Sigmoid colon (tissue), 7 donors: ENCODE measurements around the gene LY6G6F. TPM values are rescaled to one million over a fixed set of nuclear protein-coding genes. Genes with fewer than 3 reads are reported as not detected.

Experiments used
- DNase-seq: peaks from one replicate; pipeline ENCODE4 v3.0.0-alpha.2; 2019
- H3K27ac ChIP-seq, 4 donors: fragments of 200-600 bp; sonication (generic); one replicate each; pipeline ENCODE4 v1.5.1; 2016 to 2019; ENCODE audit warnings: mild to moderate bottlenecking in 1 of 4
- H3K27me3 ChIP-seq, 3 donors: fragments of 200-600 bp; sonication (generic); one replicate each; pipeline ENCODE4 v1.5.1; 2019; ENCODE audit warnings: mild to moderate bottlenecking in 1 of 3
- H3K36me3 ChIP-seq, 4 donors: fragments of 200-600 bp; sonication (generic); one replicate each; pipeline ENCODE4 v1.5.1; 2016 to 2019
- H3K4me1 ChIP-seq, 4 donors: fragments of 200-600 bp; sonication (generic); one replicate each; pipeline ENCODE4 v1.5.1; 2017 to 2019
- H3K4me3 ChIP-seq, 4 donors: fragments of 200-600 bp; sonication (generic); one replicate each; pipeline ENCODE4 v1.5.1; 2017 to 2019; ENCODE audit warnings: mild to moderate bottlenecking in 2 of 4, moderate library complexity in 1 of 4
- H3K9me3 ChIP-seq, 4 donors: fragments of 200-600 bp in 3 of 4; sonication (generic) in 3 of 4; one replicate each; pipeline versions ENCODE4 v1.5.1 to v1.6.1; 2013 to 2019
- CTCF ChIP-seq, 4 experiments: fragments of 450-650 bp in 3 of 4; fragments of 200-600 bp in 1 of 4; IDR thresholded peaks; one replicate each; pipeline ENCODE4 v1.5.1; 2016 to 2019; ENCODE audit warnings: antibody characterized with exemption in 4 of 4, mild to moderate bottlenecking in 3 of 4, moderate library complexity in 2 of 4
- EP300 ChIP-seq, 4 donors: sonication (generic); formaldehyde crosslinking; IDR thresholded peaks; one replicate each; pipeline ENCODE4 v1.6.1; 2017; ENCODE audit warnings: antibody characterized with exemption in 4 of 4
- POLR2A ChIP-seq, 2 donors: fragments of 450-650 bp; IDR thresholded peaks; one replicate each; pipeline ENCODE4 v1.6.1; 2016; ENCODE audit warnings: antibody characterized with exemption in 2 of 2, mild to moderate bottlenecking in 2 of 2, moderate library complexity in 2 of 2
- POLR2AphosphoS5 ChIP-seq, 4 donors: sonication (generic); formaldehyde crosslinking; IDR thresholded peaks; one replicate each; pipeline ENCODE4 v1.6.1; 2017; ENCODE audit warnings: antibody characterized with exemption in 4 of 4
- WGBS, 2 donors: extraction: QIAGEN DNeasy Blood & Tissue Kit; methylation state at CpG; one replicate each; pipeline ENCODE4 v1.1.7; 2013; 5-methylcytosine and 5-hydroxymethylcytosine counted together
- intact Hi-C: fragments of 100-400 bp; cut with DNase I; formaldehyde crosslinking; loops from one replicate; pipeline ENCODE4 v1.15.1; 2023
- polyA plus RNA-seq, 3 donors: library from polyadenylated mRNA; stranded (reverse); fragments of 200-250 nt; gene quantifications; one replicate each; pipeline ENCODE4 v1.2.3, GENCODE V29; 2013
- small RNA-seq, 3 donors: library from RNA; depleted of rRNA; stranded (forward); fragments of <200 nt; gene quantifications; one replicate each; pipeline ENCODE3, GENCODE V24; 2016
- total RNA-seq, 4 donors: library from RNA; depleted of rRNA; stranded (reverse); fragments of >200 nt; gene quantifications; one replicate each; pipeline ENCODE4 v1.1.0, GENCODE V29; 2016
- donor health status: healthy with polysubstance abuse.
- donor health status: Bipolar disorder and iron deficiency.
- donor health status: healthy.

The LY6G6F gene
- total and polyA plus RNA-seq, 7 donors, result not detected

- Histone ChIP-seq H3K9me3 (no peaks in the 10 kb centered on the region), H3K27ac (no peak overlapping the region), H3K4me3 (no peak overlapping the region), H3K27me3 (no peaks in the 10 kb centered on the region), H3K4me1 (peaks cover 0 to 14% (median 6%) of the 10 kb centered on the region in 4 donors), H3K36me3 (no peaks in the 10 kb centered on the region)
- no peak for TF ChIP-seq CTCF (IDR thresholded peaks at IDR 0.05)
- TF ChIP-seq POLR2AphosphoS5 (IDR thresholded peaks at IDR 0.05), result no peak
- TF ChIP-seq EP300 (IDR thresholded peaks at IDR 0.05), result no peak
- no peak for TF ChIP-seq POLR2A (IDR thresholded peaks at IDR 0.05)
- intact Hi-C loops, result no loop called here
- WGBS, 2 donors, result 62 to 84% methylated on average over 7 of the region's 7 CpGs
- no peak for DNase-seq
Measured at GRCh38 chr6:31750411-31751022, 43.9 kb downstream of the LY6G6F start.

GRCh38 chr6:31752739-31753319, 46.2 kb downstream of the LY6G6F start:
- Histone ChIP-seq H3K36me3 (no peaks in the 10 kb centered on the region), H3K27ac (no peak overlapping the region), H3K27me3 (no peaks in the 10 kb centered on the region), H3K4me1 (peaks cover 0 to under 1% (median 0%) of the 10 kb centered on the region in 4 donors), H3K9me3 (no peaks in the 10 kb centered on the region), H3K4me3 (no peak overlapping the region)
- 77% methylated on average over 8 of the region's 8 CpGs for WGBS, 2 donors
- no peak for DNase-seq
- intact Hi-C loops, result no loop called here
- TF ChIP-seq POLR2AphosphoS5 (IDR thresholded peaks at IDR 0.05), result no peak
- TF ChIP-seq POLR2A (IDR thresholded peaks at IDR 0.05), result no peak
- no peak for TF ChIP-seq EP300 (IDR thresholded peaks at IDR 0.05)
- no peak for TF ChIP-seq CTCF (IDR thresholded peaks at IDR 0.05)

- 97 to 98% methylated on average over 2 of the region's 2 CpGs for WGBS, 2 donors
- no peak overlapping the region for H3K4me3 ChIP-seq
- H3K4me1 ChIP-seq, result no peaks in the 10 kb centered on the region
- DNase-seq, result no peak
- no peak overlapping the region for H3K27ac ChIP-seq
- no peaks in the 10 kb centered on the region for H3K9me3 ChIP-seq
- H3K36me3 ChIP-seq, result no peaks in the 10 kb centered on the region
- TF ChIP-seq EP300 (IDR thresholded peaks at IDR 0.05) (no peak), POLR2AphosphoS5 (IDR thresholded peaks at IDR 0.05) (no peak), CTCF (IDR thresholded peaks at IDR 0.05) (no peak), POLR2A (IDR thresholded peaks at IDR 0.05) (no peak)
- no peaks in the 10 kb centered on the region for H3K27me3 ChIP-seq
- intact Hi-C loops, result no loop called here
Measured at GRCh38 chr6:31758281-31758680, 51.6 kb downstream of the LY6G6F start.

Small RNA genes lying within 50 kb of the gene (small RNA-seq; reads per million reads assigned to genes)
- 0 reads per million in 3 donors for gene LY6G6D
- 0 reads per million in 3 donors for gene MIR4646
- gene RF00019, result 0 reads per million in 3 donors
- gene RNU6-850P, result 0 reads per million in 3 donors

Other genes with a start within 250 kb of the LY6G6F start
Only the 30 nearest of the 39 such genes appear.
- 10 to 100 TPM; 32.5 to 55.1 (median 36.3) TPM for gene NFKBIL1, start 159.3 kb upstream of the LY6G6F start, total RNA-seq
- 10 to 100 TPM; 18.0 to 31.3 (median 25.2) TPM for gene NFKBIL1, start 159.3 kb upstream of the LY6G6F start, polyA plus RNA-seq
- not detected for gene LTA, start 134.6 kb upstream of the LY6G6F start, total RNA-seq
- 1 to 10 TPM in 1 of 3 donors, not detected in 2; 3.6 TPM for gene LTA, start 134.6 kb upstream of the LY6G6F start, polyA plus RNA-seq
- gene TNF, start 131.3 kb upstream of the LY6G6F start, total RNA-seq, result under 1 TPM in 1 of 4 donors, not detected in 3; 0.33 TPM
- gene TNF, start 131.3 kb upstream of the LY6G6F start, polyA plus RNA-seq, result 1 to 10 TPM in 1 of 3 donors, under 1 TPM in 2; 0.60 to 2.6 (median 0.92) TPM
- gene LTB, start 124.4 kb upstream of the LY6G6F start, total RNA-seq, result 1 to 10 TPM in 1 of 4 donors, under 1 TPM in 2, not detected in 1; 0.66 to 1.9 (median 0.68) TPM
- 10 to 100 TPM in 1 of 3 donors, 1 to 10 TPM in 1, not detected in 1; 2.5 to 90.8 TPM for gene LTB, start 124.4 kb upstream of the LY6G6F start, polyA plus RNA-seq
- 10 to 100 TPM in 2 of 4 donors, 1 to 10 TPM in 2; 1.7 to 19.8 (median 10.2) TPM for gene LST1, start 120.6 kb upstream of the LY6G6F start, total RNA-seq
- 10 to 100 TPM; 17.0 to 34.2 (median 24.7) TPM for gene LST1, start 120.6 kb upstream of the LY6G6F start, polyA plus RNA-seq
- gene NCR3, start 113.9 kb upstream of the LY6G6F start, total RNA-seq, result not detected
- gene NCR3, start 113.9 kb upstream of the LY6G6F start, polyA plus RNA-seq, result 1 to 10 TPM in 1 of 3 donors, under 1 TPM in 1, not detected in 1; 0.92 to 3.4 TPM
- gene AIF1, start 91.6 kb upstream of the LY6G6F start, total RNA-seq, result 10 to 100 TPM; 12.5 to 59.6 (median 36.9) TPM
- 100 to 1,000 TPM in 2 of 3 donors, 10 to 100 TPM in 1; 61.8 to 133 (median 114) TPM for gene AIF1, start 91.6 kb upstream of the LY6G6F start, polyA plus RNA-seq
- gene PRRC2A, start 86.2 kb upstream of the LY6G6F start, total RNA-seq, result 10 to 100 TPM; 42.1 to 90.8 (median 54.2) TPM
- 100 to 1,000 TPM in 1 of 3 donors, 10 to 100 TPM in 2; 28.8 to 109 (median 32.1) TPM for gene PRRC2A, start 86.2 kb upstream of the LY6G6F start, polyA plus RNA-seq
- gene BAG6, start 54.2 kb upstream of the LY6G6F start, total RNA-seq, result 100 to 1,000 TPM; 119 to 218 (median 144) TPM
- 100 to 1,000 TPM in 2 of 3 donors, 10 to 100 TPM in 1; 99.7 to 231 (median 133) TPM for gene BAG6, start 54.2 kb upstream of the LY6G6F start, polyA plus RNA-seq
- gene APOM, start 51.0 kb upstream of the LY6G6F start, total RNA-seq, result 1 to 10 TPM in 3 of 4 donors, not detected in 1; 3.3 to 7.2 (median 3.6) TPM
- 1 to 10 TPM; 2.3 to 3.6 (median 3.6) TPM for gene APOM, start 51.0 kb upstream of the LY6G6F start, polyA plus RNA-seq
- gene C6orf47, start 46.1 kb upstream of the LY6G6F start, total RNA-seq, result 10 to 100 TPM; 25.0 to 31.3 (median 26.7) TPM
- gene C6orf47, start 46.1 kb upstream of the LY6G6F start, polyA plus RNA-seq, result 10 to 100 TPM; 22.2 to 32.6 (median 24.5) TPM
- 10 to 100 TPM; 17.2 to 29.6 (median 26.4) TPM for gene GPANK1, start 41.9 kb upstream of the LY6G6F start, total RNA-seq
- gene GPANK1, start 41.9 kb upstream of the LY6G6F start, polyA plus RNA-seq, result 10 to 100 TPM; 15.3 to 22.8 (median 18.3) TPM
- 100 to 1,000 TPM; 188 to 227 (median 209) TPM for gene CSNK2B, start 40.8 kb upstream of the LY6G6F start, total RNA-seq
- gene CSNK2B, start 40.8 kb upstream of the LY6G6F start, polyA plus RNA-seq, result 100 to 1,000 TPM; 198 to 232 (median 206) TPM
- gene LY6G5B, start 36.9 kb upstream of the LY6G6F start, total RNA-seq, result 1 to 10 TPM; 2.8 to 10.0 (median 6.5) TPM
- 1 to 10 TPM in 1 of 3 donors, under 1 TPM in 1, not detected in 1; 0.60 to 9.1 TPM for gene LY6G5B, start 36.9 kb upstream of the LY6G6F start, polyA plus RNA-seq
- gene LY6G5C, start 25.8 kb upstream of the LY6G6F start, total RNA-seq, result 1 to 10 TPM in 1 of 4 donors, under 1 TPM in 2, not detected in 1; 0.68 to 1.1 (median 0.99) TPM
- 1 to 10 TPM; 1.8 to 3.2 (median 2.7) TPM for gene LY6G5C, start 25.8 kb upstream of the LY6G6F start, polyA plus RNA-seq
- 10 to 100 TPM; 37.8 to 63.4 (median 51.6) TPM for gene ABHD16A, start 3.5 kb upstream of the LY6G6F start, total RNA-seq
- 10 to 100 TPM; 16.9 to 52.0 (median 17.4) TPM for gene ABHD16A, start 3.5 kb upstream of the LY6G6F start, polyA plus RNA-seq
- 10 to 100 TPM in 1 of 4 donors, 1 to 10 TPM in 2, not detected in 1; 2.9 to 21.2 (median 6.4) TPM for gene LY6G6D, start 8.5 kb downstream of the LY6G6F start, total RNA-seq
- gene LY6G6D, start 8.5 kb downstream of the LY6G6F start, polyA plus RNA-seq, result 1 to 10 TPM in 1 of 3 donors, under 1 TPM in 1, not detected in 1; 0.31 to 8.4 TPM
- not detected for gene LY6G6C, start 14.9 kb downstream of the LY6G6F start, total RNA-seq
- gene LY6G6C, start 14.9 kb downstream of the LY6G6F start, polyA plus RNA-seq, result 1 to 10 TPM in 2 of 3 donors, under 1 TPM in 1; 0.07 to 1.2 (median 1.2) TPM
- gene MPIG6B, start 16.5 kb downstream of the LY6G6F start, total RNA-seq, result not detected
- under 1 TPM in 1 of 3 donors, not detected in 2; 0.13 TPM for gene MPIG6B, start 16.5 kb downstream of the LY6G6F start, polyA plus RNA-seq
- gene DDAH2, start 22.4 kb downstream of the LY6G6F start, total RNA-seq, result 100 to 1,000 TPM in 2 of 4 donors, 10 to 100 TPM in 2; 86.7 to 146 (median 107) TPM
- 100 to 1,000 TPM; 137 to 340 (median 213) TPM for gene DDAH2, start 22.4 kb downstream of the LY6G6F start, polyA plus RNA-seq
- 100 to 1,000 TPM; 172 to 251 (median 214) TPM for gene CLIC1, start 29.7 kb downstream of the LY6G6F start, total RNA-seq
- gene CLIC1, start 29.7 kb downstream of the LY6G6F start, polyA plus RNA-seq, result 100 to 1,000 TPM; 623 to 668 (median 634) TPM
- gene MSH5, start 33.1 kb downstream of the LY6G6F start, total RNA-seq, result 10 to 100 TPM in 1 of 4 donors, 1 to 10 TPM in 3; 4.2 to 23.5 (median 5.7) TPM
- 10 to 100 TPM in 1 of 3 donors, 1 to 10 TPM in 1, not detected in 1; 1.6 to 18.7 TPM for gene MSH5, start 33.1 kb downstream of the LY6G6F start, polyA plus RNA-seq
- 1 to 10 TPM in 3 of 4 donors, not detected in 1; 1.8 to 6.5 (median 4.2) TPM for gene SAPCD1, start 55.8 kb downstream of the LY6G6F start, total RNA-seq
- gene SAPCD1, start 55.8 kb downstream of the LY6G6F start, polyA plus RNA-seq, result 1 to 10 TPM in 2 of 3 donors, not detected in 1; 1.2 to 8.7 TPM
- gene VWA7, start 70.5 kb downstream of the LY6G6F start, total RNA-seq, result 1 to 10 TPM in 1 of 4 donors, under 1 TPM in 2, not detected in 1; 0.14 to 3.9 (median 0.71) TPM
- 1 to 10 TPM; 2.8 to 6.0 (median 3.6) TPM for gene VWA7, start 70.5 kb downstream of the LY6G6F start, polyA plus RNA-seq
- 10 to 100 TPM; 16.0 to 36.2 (median 27.7) TPM for gene VARS1, start 88.9 kb downstream of the LY6G6F start, total RNA-seq
- gene VARS1, start 88.9 kb downstream of the LY6G6F start, polyA plus RNA-seq, result 10 to 100 TPM in 1 of 3 donors, 1 to 10 TPM in 2; 6.0 to 50.9 (median 6.0) TPM
- 10 to 100 TPM; 29.6 to 53.5 (median 48.1) TPM for gene LSM2, start 100.1 kb downstream of the LY6G6F start, total RNA-seq
- gene LSM2, start 100.1 kb downstream of the LY6G6F start, polyA plus RNA-seq, result 10 to 100 TPM; 28.4 to 94.7 (median 49.9) TPM
- 1 to 10 TPM; 1.1 to 2.3 (median 1.8) TPM for gene HSPA1L, start 108.4 kb downstream of the LY6G6F start, total RNA-seq
- 1 to 10 TPM in 1 of 3 donors, under 1 TPM in 2; 0.23 to 1.2 (median 0.60) TPM for gene HSPA1L, start 108.4 kb downstream of the LY6G6F start, polyA plus RNA-seq
- gene HSPA1A, start 108.7 kb downstream of the LY6G6F start, total RNA-seq, result 100 to 1,000 TPM; 147 to 321 (median 168) TPM
- gene HSPA1A, start 108.7 kb downstream of the LY6G6F start, polyA plus RNA-seq, result 10 to 100 TPM; 39.0 to 70.1 (median 63.1) TPM
- gene HSPA1B, start 120.9 kb downstream of the LY6G6F start, total RNA-seq, result 100 to 1,000 TPM in 3 of 4 donors, 10 to 100 TPM in 1; 72.6 to 237 (median 113) TPM
- gene HSPA1B, start 120.9 kb downstream of the LY6G6F start, polyA plus RNA-seq, result 100 to 1,000 TPM in 1 of 3 donors, 10 to 100 TPM in 2; 63.1 to 116 (median 64.3) TPM
- 10 to 100 TPM; 31.3 to 43.2 (median 33.6) TPM for gene NEU1, start 156.0 kb downstream of the LY6G6F start, total RNA-seq
- gene NEU1, start 156.0 kb downstream of the LY6G6F start, polyA plus RNA-seq, result 10 to 100 TPM; 15.0 to 41.1 (median 31.9) TPM